ENCODE data around the gene ECHS1. TPM values are rescaled to one million over a fixed set of nuclear protein-coding genes. Genes with fewer than 3 reads are reported as not detected.

Gene ECHS1
- total and polyA plus RNA-seq, 2 experiments from 2014 or later, result 92.1 to 127 TPM

DNA sequence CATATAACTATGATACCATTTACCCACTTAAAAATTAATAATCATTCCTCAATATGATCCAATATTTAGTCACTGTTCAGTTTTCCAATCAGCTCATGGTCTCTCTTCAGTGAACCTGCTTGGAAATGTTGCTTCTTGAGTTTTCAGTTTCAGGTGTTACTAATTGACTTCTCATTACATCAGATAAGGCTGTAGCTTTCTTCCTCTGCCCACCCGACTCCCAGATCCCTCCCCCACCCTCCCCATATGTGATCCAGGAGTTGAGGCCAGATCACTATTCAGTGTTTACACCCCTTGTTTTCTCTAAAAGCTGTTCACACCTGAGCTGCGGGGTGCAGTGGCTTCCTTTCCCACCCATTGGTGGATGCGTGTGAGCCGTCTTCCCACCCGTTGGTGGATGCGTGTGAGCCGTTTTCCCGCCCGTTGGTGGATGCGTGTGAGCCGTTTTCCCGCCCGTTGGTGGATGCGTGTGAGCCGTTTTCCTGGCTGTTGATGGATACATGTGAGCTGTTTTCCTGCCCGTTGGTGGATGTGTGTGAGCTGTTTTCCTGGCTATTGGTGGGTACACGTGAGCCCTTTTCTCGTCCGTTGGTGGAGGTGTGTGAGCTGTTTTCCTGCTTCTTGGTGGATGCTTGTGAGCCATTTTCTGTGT, 17.6 kb upstream of the ECHS1 start (continued):
- TF ChIP-seq, protein P1, sequence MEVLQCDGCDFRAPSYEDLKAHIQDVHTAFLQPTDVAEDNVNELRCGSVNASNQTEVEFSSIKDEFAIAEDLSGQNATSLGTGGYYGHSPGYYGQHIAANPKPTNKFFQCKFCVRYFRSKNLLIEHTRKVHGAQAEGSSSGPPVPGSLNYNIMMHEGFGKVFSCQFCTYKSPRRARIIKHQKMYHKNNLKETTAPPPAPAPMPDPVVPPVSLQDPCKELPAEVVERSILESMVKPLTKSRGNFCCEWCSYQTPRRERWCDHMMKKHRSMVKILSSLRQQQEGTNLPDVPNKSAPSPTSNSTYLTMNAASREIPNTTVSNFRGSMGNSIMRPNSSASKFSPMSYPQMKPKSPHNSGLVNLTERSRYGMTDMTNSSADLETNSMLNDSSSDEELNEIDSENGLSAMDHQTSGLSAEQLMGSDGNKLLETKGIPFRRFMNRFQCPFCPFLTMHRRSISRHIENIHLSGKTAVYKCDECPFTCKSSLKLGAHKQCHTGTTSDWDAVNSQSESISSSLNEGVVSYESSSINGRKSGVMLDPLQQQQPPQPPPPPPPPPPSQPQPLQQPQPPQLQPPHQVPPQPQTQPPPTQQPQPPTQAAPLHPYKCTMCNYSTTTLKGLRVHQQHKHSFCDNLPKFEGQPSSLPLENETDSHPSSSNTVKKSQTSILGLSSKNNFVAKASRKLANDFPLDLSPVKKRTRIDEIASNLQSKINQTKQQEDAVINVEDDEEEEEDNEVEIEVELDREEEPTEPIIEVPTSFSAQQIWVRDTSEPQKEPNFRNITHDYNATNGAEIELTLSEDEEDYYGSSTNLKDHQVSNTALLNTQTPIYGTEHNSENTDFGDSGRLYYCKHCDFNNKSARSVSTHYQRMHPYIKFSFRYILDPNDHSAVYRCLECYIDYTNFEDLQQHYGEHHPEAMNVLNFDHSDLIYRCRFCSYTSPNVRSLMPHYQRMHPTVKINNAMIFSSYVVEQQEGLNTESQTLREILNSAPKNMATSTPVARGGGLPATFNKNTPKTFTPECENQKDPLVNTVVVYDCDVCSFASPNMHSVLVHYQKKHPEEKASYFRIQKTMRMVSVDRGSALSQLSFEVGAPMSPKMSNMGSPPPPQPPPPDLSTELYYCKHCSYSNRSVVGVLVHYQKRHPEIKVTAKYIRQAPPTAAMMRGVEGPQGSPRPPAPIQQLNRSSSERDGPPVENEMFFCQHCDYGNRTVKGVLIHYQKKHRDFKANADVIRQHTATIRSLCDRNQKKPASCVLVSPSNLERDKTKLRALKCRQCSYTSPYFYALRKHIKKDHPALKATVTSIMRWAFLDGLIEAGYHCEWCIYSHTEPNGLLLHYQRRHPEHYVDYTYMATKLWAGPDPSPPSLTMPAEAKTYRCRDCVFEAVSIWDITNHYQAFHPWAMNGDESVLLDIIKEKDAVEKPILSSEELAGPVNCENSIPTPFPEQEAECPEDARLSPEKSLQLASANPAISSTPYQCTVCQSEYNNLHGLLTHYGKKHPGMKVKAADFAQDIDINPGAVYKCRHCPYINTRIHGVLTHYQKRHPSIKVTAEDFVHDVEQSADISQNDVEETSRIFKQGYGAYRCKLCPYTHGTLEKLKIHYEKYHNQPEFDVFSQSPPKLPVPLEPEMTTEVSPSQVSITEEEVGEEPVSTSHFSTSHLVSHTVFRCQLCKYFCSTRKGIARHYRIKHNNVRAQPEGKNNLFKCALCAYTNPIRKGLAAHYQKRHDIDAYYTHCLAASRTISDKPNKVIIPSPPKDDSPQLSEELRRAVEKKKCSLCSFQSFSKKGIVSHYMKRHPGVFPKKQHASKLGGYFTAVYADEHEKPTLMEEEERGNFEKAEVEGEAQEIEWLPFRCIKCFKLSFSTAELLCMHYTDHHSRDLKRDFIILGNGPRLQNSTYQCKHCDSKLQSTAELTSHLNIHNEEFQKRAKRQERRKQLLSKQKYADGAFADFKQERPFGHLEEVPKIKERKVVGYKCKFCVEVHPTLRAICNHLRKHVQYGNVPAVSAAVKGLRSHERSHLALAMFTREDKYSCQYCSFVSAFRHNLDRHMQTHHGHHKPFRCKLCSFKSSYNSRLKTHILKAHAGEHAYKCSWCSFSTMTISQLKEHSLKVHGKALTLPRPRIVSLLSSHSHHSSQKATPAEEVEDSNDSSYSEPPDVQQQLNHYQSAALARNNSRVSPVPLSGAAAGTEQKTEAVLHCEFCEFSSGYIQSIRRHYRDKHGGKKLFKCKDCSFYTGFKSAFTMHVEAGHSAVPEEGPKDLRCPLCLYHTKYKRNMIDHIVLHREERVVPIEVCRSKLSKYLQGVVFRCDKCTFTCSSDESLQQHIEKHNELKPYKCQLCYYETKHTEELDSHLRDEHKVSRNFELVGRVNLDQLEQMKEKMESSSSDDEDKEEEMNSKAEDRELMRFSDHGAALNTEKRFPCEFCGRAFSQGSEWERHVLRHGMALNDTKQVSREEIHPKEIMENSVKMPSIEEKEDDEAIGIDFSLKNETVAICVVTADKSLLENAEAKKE (CRISPR knock-in tag; IDR thresholded peaks at IDR 0.05), result no peak
- no peak for TF ChIP-seq POLR2AphosphoS5 (IDR thresholded peaks at IDR 0.05; ENCODE audit: low read depth)

DNA sequence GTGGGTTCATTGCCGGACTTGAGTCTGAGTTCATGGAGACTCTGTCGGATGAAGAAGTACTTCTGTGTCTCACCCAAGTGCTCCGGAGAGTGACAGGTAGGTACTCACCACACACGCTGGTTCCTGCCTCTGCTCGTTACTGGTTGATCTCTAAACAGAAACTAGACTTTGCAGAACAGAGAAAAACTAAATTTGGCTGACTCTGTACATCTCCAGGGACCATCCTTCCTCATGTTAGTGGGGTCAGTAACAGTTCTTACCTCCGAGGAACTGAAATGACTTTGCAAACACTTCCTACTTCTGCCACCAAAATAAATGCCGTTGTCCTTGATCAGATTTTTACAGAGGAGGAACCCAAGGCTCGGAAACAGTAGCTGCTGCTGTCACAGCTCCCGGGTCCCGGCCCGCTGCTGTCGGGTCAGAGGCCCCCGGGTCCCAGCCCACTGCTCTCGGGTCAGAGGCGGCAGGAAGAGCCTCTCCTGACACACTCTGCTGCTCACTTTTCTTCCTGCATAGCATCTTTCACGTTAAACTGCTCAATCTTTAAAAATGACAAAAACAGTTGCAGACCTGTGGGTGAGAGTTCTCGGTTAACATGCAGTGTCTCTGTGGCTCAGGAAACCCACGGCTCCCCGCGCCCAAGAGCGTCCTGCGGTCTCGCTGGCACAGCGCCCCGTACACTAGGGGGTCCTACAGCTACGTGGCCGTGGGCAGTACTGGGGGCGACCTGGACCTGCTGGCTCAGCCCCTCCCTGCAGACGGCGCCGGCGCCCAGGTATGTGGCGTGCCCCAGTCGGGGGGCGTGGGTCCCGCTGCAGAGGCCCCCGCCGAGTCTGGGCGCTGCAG, 16.0 kb upstream of the ECHS1 start:
- H3K79me2 ChIP-seq (replicated peaks; ENCODE audit: insufficient read depth), result no peaks in the 10 kb centered on the region
- no peaks in the 10 kb centered on the region; the same call in 1 of the 2 replicates for H3K36me3 ChIP-seq (ENCODE audit: insufficient read depth)
- no peaks in the 10 kb centered on the region for H4K20me1 ChIP-seq (replicated peaks; ENCODE audit: insufficient read depth)
- H3K4me1 ChIP-seq (ENCODE audit: insufficient read depth), result no peaks in the 10 kb centered on the region
- Mint-ChIP-seq H3K27me3 (ENCODE audit: insufficient read depth, low read depth, poor library complexity) (no peaks in the 10 kb centered on the region), H3K9me3 (no peaks in the 10 kb centered on the region), H3K36me3 (ENCODE audit: low read depth) (0 out of 3 replicates have a peak, but pooled peaks cover 3% of the 10 kb centered on the region), H3K27ac (no peak overlapping the region), H3K4me1 (peaks cover 2% of the 10 kb centered on the region; the same call in 1 of the 3 replicates), H3K4me3 (no peak overlapping the region)
- H3K27ac ChIP-seq (ENCODE audit: low read depth), result no peak overlapping the region
- no peaks in the 10 kb centered on the region for H3F3A ChIP-seq (replicated peaks; ENCODE audit: low read depth)
- no peaks in the 10 kb centered on the region for H3K9me2 ChIP-seq (ENCODE audit: insufficient read depth)
- DNase-seq (ENCODE audit: low spot score), result no peak
- no peak overlapping the region for H3K4me3 ChIP-seq
- H3K27me3 ChIP-seq (ENCODE audit: insufficient read depth), result no peaks in the 10 kb centered on the region
- no peak overlapping the region for H2AFZ ChIP-seq
- H3K4me2 ChIP-seq, result no peak overlapping the region
- no peak for ATAC-seq
- TF ChIP-seq ZNF114 (CRISPR knock-in tag; IDR thresholded peaks at IDR 0.05) (no peak), STAT1 (IDR thresholded peaks at IDR 0.05; ENCODE audit: unreplicated experiment) (no peak), JUNB (IDR thresholded peaks at IDR 0.05; ENCODE audit: unreplicated experiment) (no peak), EZH2phosphoT487 (IDR thresholded peaks at IDR 0.05; ENCODE audit: unreplicated experiment) (no peak), CREB1 (CRISPR knock-in tag; IDR thresholded peaks at IDR 0.05; ENCODE audit: low read depth) (no peak), POLR2AphosphoS5 (IDR thresholded peaks at IDR 0.05; ENCODE audit: low read depth) (no peak)
- TF ChIP-seq, protein P2, sequence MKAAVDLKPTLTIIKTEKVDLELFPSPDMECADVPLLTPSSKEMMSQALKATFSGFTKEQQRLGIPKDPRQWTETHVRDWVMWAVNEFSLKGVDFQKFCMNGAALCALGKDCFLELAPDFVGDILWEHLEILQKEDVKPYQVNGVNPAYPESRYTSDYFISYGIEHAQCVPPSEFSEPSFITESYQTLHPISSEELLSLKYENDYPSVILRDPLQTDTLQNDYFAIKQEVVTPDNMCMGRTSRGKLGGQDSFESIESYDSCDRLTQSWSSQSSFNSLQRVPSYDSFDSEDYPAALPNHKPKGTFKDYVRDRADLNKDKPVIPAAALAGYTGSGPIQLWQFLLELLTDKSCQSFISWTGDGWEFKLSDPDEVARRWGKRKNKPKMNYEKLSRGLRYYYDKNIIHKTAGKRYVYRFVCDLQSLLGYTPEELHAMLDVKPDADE (IDR thresholded peaks at IDR 0.05), result no peak

Data from GM23338 (cell line).